ENCODE measurements around the gene SLC38A4.

DNA sequence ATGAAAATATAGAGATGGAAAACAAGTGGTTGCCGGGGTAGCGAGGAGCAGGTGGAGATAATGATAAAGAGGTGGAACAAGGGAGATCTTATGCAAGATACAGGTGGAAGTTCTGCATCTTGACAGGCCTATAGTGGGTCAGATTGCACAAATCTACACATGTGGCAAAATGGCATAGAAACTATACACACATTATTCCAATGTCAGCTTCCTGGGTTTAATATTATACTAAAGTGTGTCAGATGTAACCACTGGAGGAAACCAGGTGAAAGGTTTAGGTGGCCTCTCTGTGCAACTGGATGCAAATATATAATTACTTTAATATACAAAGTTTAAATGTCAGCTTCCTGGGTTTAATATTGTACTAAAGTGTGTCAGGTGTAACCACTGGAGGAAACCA, 1.1 kb downstream of the SLC38A4 start:
- TF ChIP-seq POLR2A (IDR thresholded peaks at IDR 0.05; ENCODE audit: low read depth) (no peak), POLR2AphosphoS5 (IDR thresholded peaks at IDR 0.05) (no peak)
- TF ChIP-seq, protein P1, sequence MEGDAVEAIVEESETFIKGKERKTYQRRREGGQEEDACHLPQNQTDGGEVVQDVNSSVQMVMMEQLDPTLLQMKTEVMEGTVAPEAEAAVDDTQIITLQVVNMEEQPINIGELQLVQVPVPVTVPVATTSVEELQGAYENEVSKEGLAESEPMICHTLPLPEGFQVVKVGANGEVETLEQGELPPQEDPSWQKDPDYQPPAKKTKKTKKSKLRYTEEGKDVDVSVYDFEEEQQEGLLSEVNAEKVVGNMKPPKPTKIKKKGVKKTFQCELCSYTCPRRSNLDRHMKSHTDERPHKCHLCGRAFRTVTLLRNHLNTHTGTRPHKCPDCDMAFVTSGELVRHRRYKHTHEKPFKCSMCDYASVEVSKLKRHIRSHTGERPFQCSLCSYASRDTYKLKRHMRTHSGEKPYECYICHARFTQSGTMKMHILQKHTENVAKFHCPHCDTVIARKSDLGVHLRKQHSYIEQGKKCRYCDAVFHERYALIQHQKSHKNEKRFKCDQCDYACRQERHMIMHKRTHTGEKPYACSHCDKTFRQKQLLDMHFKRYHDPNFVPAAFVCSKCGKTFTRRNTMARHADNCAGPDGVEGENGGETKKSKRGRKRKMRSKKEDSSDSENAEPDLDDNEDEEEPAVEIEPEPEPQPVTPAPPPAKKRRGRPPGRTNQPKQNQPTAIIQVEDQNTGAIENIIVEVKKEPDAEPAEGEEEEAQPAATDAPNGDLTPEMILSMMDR (IDR thresholded peaks at IDR 0.05), result no peak
